G401 (cell line): ENCODE results near the gene CENPF. TPM values are rescaled to one million over a fixed set of nuclear protein-coding genes. Genes with fewer than 3 reads are reported as not detected.
A peak's percentile ranks its signal among the peaks of the same experiment; 100 is the strongest.
"Not testable (repeated sequence)": the region's sequence is repeated elsewhere in the genome, so short reads cannot be mapped to it uniquely, and the experiment has no call there.

Experiments
- DNase-seq: peaks from one replicate; pipeline ENCODE4 v3.0.0-alpha.2; 2015; ENCODE audit warnings: low spot score
- in situ Hi-C: cut with HindIII; loops from 2 replicates; pipeline ENCODE4 v1.10.0; 2016; ENCODE audit warnings: low sequenced_read_pairs, mixed read lengths
- total RNA-seq: library from RNA; depleted of rRNA; stranded (reverse); fragments of >200 nt; shearing (Covaris generic); gene quantifications from 2 replicates; pipeline ENCODE4 v1.2.3, GENCODE V29; 2014

Gene CENPF
- total RNA-seq, 1 experiment from 2014 or later, result 160 TPM

DNA sequence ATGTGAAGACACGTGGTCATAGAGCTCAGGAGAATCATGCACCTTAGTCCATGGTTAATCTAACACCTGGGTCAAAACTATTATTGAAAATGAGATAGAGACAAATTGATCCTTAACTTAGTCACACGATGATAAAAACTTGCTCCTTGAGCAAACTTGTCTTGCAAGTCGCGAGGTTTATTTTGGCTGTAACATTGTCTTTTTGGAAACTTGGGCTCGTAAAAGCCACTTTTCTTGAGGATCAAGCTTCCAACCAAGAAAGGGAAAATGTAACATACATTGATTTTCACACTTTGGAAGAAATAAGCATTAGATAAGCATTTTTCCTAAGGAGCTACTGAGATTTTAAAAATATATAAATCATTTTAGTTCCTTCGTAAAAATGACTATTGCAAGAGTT is 19.9 kb upstream of the CENPF start:
- no peak for DNase-seq
- in situ Hi-C loops, result loop anchor here (5.0 to 25.0 kb wide), 2 partner anchors 146 to 246 kb away; no protein-coding TSS in a partner anchor

DNA sequence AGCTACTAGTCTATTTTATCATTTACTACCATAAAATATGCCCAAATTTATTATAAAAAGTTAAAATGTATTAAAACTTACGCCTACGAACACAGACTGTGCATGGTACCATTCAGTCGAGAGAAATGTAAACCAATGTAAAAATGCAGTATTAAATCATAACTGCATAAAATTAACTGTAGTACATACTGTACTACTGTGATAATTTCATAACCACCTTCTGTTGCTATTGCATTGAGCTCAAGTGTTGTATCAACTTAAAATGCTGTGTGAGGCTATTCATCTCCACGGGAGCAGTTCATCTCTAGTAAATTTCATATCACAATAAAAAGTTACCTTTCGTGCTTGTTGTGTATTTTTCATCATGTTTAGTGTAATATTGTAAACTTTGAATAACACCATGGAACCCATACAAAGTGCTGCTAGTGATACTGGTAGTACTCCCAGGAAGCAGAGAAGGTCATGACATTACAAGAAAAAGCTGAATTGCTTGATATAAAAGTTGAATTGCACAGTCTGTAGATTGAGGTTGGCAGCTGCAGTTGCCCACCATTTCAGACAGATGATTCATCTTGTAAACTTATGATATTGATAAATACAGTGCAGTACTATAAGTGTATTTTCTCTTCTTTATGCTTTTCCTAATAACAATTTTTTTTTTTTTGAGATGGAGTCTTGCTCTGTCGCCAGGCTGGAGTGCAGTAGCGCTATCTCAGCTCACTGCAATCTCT is 19.0 kb upstream of the CENPF start:
- DNase-seq, result no peak
- in situ Hi-C loops, result loop anchor here (5.0 to 25.0 kb wide), 2 partner anchors 147 to 247 kb away; no protein-coding TSS in a partner anchor

DNA sequence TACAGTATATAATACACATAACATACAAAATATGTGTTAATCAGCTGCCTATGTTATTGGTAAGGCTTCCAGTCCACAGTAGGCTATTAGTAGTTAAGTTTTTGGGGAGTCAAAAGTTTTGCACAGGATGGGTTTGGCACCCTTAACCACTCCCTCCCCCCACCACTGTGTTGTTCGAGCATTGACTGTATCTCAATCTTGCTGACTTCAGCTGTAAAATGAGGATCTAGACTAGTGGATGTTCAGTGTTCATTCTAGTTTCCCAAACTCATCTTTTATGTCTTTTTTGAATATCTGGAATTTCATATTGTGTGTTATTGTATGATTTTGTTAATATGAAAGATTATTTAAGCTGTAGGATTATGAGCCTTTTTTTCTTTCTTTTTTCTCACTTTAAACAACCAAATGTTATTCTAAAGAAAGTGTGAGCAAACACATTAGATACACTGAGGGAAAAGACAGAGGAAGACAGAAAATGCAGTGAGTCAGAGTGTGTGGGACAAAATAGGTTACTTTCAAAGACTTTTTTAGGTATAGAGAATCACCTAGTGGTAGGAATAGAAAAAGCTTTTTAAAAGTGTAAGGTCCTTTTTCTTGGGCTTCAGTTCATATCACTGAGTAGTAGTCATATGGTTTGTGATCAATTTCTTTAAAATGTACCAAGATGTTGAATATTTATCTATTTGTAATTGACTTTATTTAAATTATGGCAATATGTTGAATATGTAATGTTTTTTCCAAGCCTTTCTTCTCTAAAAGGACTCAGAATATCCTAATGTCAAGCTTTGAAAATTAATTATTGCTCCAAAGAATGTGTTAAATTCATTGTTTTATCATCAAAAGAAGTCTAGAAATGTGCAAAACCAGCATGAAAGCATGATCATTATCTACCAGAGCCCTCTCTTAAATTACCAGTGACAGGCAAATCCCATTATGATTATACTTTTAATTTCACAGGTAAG is 17.9 kb upstream of the CENPF start:
- peak; percentile 29 for DNase-seq
- in situ Hi-C loops, result loop anchor here (5.0 to 25.0 kb wide), 2 partner anchors 148 to 248 kb away; no protein-coding TSS in a partner anchor

DNA sequence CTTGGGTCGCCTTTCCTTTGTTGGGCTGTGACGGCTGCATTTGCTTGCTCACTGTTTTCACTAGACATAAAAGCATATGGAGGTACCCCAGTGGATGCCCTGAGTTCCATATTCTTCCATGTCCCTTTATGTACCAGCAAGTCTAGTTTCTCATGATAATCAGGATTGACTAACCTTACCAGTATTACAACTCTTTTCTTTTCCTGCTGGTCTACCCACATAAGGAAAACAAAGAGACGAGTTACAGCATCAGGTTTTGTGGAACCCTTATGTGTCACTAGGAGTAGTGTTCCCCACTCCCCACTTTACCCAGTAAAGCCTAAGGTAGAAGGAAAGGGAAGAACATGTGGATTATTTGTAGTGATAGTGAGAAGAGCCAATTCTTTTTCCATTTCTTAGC is 16.4 kb upstream of the CENPF start:
- in situ Hi-C loops, result loop anchor here (25.0 kb wide), 1 partner anchor 249 kb away; no protein-coding TSS in a partner anchor
- no peak for DNase-seq

DNA sequence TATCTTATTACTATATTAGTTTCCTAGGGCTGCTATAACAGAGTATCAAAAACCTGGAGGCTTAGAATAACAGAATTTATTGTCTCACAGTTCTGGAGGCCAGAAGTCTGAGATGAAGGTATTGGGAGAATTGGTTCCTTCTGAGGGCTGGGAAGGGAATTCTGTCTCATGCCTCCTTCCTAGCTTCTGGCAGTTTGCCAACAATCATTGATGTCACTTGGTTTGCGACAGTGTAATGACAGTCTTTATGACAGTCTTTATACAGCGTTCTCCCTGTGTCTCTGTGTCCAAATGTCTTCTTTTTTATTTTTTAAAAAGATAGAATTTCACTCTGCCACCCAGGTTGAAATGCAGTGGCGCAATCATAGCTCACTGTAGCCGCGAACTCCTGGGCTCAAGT is 15.8 kb upstream of the CENPF start:
- in situ Hi-C loops, result loop anchor here (25.0 kb wide), 1 partner anchor 250 kb away; no protein-coding TSS in a partner anchor
- DNase-seq, result no peak

DNA sequence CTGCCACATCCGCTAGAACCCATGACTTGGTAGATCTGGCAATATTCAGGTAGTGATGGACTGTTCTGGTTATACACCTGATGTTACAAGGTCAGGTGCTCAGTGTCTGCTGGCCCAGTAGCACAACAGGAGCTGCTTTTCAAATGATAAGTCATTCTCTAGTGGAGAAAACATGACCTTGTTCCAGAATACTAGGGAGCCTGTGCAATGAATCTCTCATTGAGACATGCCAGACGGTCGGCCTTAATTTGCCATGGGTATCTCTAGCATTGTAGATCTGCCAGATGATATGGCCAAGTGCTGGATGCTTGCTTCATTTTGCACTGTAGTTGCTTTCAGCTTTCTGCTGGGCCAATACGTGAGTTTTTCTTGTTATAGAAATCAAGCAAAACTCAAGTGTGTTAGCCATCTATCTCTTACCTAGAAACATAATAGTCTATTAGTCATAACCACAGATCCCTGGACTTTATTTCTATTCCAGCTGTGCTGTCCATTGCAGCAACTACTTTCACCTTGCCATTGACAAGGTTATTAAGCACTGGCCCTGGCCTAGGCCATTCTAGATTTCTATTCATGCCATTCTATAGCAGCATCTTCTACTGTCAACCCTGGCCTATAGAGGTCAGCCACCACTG is 13.9 kb upstream of the CENPF start:
- DNase-seq, result no peak
- in situ Hi-C loops, result loop anchor here (25.0 kb wide), 1 partner anchor 252 kb away; no protein-coding TSS in a partner anchor

DNA sequence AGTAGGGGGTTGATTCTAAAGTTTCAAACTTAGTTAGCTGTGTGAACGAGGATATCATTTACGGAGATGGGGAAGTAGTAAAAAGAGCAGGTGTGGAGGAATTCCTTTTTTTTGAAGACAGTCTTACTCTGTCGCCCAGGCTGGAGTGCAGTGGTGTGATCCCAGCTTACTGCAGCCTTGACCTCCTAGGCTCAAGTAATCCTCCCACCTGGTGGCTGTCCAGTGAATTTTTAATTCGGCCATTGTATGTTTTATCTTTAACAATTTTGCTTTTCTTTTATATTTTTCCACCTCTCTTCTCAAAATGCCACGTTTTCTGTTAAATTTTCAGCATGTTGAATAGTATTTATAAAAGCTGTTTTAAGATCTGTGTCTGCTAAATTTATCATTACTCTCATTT is 12.3 kb upstream of the CENPF start:
- in situ Hi-C loops, result loop anchor here (25.0 kb wide), 1 partner anchor 253 kb away; no protein-coding TSS in a partner anchor
- no peak for DNase-seq

DNA sequence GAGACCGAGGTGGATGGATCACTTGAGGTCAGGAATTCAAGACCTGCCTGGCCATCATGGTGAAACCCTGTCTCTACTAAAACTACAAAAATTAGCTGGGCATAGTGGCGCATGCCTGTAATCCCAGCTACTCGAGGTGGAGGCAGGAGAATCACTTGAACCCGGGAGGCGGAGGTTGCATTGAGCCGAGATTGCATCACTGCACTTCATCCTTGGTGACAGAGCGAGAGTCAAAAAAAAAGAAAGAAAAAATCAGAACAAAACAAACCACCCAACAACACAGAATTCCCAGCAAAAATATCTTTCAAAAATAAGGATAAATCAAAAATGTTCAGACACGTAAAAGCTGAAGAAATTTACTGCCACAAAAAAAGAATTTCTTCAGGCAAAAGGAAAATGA is 11.1 kb upstream of the CENPF start:
- not testable (repeated sequence) for DNase-seq
- in situ Hi-C loops, result loop anchor here (25.0 kb wide), 1 partner anchor 255 kb away; no protein-coding TSS in a partner anchor

DNA sequence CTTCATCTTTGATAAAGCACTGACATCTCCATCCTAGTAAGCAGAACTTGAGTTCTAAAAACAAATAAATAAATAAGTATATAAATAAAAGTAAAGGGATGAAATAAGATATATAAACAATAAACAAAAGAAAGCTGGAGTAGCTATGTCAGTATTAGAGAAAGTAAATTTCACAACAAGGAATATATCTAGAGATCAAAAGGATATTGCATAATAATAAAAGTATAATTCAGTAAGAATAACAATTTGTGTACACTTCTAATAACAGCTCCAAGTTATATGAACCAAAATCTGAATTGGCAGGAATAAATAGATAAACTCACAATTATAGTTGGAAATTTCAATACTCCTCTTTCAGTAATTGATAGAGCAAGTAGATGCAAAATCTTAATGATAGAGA is 9.8 kb upstream of the CENPF start:
- in situ Hi-C loops, result loop anchor here (25.0 kb wide), 1 partner anchor 256 kb away; no protein-coding TSS in a partner anchor
- DNase-seq, result no peak

DNA sequence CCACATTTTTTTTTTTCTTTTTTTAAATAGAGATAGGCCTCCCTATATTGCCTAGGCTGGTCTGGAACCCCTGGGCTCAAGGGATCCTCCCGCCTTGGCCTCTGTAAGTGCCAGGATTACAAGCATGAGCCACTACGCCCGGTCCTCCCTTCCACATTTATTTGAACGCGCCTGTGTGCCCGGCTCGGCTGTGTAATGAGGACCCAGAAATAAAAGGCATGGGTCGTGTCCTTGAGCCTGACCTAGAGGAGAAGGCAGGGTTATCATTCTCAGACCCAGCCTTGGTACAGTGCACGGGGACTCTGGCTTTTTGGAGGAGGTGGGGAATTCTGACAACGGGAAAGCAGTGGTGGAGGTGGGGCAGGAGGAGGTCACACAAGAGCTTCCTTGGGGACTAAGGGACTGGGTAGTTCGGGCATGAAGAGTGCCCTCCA is 841 bp downstream of the CENPF start:
- in situ Hi-C loops, result no loop called here
- DNase-seq, result no peak

DNA sequence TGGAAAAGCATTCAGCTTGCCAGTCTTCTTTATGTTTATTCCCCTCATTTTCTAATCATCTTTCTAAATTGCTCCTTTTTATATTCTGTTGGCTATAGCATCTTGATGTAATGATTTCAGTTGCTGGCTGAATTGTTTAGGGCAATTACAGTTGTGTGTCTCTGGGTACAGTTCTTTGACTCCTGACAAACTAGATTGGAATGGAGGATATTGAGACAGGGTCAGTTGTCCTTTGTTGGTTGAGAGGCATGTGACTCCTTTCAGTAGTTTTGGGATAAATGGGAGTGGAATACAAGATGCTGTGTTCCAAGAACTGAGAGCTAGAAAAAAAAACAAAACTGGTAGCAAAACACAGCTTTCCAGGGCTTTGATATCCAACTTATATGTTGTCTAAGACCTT is 1.5 kb downstream of the CENPF start:
- DNase-seq, result no peak
- in situ Hi-C loops, result no loop called here

DNA sequence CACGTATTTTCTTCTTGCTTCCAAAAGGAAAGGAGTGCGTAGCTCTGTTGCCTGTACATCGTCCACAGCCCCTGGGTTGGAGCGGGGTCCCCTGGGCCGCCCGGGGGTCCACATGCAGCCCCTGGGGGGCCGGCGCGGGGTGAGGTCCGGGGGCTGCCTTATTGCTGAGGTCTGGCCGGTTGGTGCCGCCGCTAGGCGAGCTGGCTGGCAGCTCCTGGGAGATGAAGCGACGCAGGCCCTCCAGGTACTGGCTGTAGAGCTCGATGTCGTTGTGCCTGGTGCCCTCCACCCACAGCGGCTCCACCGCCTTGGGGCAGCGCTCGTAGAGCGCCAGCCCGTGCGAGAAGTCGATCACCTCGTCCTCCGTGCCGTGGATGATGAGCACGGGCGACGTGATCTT is 2.5 kb downstream of the CENPF start:
- in situ Hi-C loops, DNase-seq: not testable (repeated sequence)

DNA sequence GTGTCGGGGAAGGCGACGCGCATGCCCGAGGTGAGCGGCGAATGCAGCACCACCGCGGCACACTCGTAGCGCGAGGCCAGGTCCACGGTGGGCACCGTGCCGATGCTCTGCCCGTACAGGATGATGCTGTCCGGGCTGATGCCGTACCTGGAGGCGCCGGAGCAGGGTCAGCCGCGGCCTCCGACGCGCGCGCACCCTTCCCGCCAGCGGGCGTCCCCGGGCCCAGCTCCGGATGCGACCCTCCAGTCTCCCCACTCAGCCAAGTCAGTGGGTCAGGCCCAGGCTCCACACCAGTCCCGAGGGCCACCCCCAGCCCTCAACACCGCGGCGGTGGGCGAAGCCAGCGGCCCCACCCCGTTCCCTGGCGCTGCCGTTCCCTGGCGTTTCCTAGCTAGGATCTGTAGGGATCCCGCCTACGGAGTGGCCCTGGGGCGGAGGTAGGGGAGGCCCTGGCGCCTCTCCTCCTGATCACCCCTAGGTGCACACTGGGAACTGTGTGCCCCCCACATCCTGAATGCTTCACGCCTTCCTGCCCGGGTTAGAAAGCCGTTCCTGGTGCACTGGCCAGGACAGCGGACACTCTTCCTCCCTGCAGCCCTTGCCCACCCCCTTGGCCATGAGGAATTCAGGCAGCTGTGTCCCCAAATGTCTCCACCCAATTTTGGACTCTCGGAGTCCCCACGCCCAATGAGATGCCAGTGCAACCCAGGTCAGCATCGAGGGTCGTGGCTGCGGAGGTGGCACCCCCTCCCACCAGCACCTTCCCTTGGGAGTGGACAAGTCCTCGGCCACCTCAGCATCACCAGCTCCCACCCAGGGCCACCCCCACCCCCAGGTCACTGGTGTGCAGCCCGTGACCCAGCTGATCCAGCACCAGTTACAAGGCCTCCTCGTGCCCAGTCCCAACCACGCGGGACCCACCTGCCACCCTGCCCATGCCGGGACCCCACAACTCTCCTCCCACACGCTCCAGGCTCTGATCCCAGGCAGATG is 3.2 kb downstream of the CENPF start:
- in situ Hi-C loops, DNase-seq: not testable (repeated sequence)

DNA sequence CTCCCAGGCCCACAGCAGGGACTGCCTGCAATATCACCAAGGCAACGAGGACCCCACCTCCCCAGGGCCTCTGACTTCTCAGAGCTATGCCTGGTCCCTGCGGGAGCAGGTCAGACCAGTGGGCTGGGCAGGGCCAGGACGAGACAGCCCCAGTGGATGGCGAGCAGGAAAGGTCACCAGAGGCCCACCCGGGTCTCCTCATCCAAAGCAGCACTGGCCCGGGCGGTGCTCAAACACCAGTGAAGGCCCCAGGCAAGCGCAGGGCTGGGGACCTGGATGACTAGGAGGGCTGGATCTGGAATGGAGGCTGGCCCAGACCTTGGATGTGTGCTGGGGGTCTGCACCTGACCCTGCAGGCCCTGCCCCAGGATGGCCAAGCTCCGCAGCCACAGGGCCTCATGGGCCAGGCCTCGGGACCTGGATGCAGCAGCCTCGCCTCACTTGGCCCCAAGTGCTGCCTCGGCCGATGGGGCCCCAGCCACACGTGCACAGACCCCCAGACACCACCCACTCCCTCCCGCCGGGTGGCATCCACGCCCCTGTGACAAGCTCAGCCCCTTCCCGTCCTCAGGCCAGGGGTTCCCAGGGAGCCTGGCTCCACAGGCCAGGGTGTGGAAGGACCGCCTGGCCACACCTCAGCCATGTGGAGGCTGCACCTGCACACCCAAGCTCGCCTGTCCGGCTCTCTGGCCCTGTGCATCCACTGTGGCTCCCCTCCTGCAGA is 4.7 kb downstream of the CENPF start:
- in situ Hi-C loops, DNase-seq: not testable (repeated sequence)

DNA sequence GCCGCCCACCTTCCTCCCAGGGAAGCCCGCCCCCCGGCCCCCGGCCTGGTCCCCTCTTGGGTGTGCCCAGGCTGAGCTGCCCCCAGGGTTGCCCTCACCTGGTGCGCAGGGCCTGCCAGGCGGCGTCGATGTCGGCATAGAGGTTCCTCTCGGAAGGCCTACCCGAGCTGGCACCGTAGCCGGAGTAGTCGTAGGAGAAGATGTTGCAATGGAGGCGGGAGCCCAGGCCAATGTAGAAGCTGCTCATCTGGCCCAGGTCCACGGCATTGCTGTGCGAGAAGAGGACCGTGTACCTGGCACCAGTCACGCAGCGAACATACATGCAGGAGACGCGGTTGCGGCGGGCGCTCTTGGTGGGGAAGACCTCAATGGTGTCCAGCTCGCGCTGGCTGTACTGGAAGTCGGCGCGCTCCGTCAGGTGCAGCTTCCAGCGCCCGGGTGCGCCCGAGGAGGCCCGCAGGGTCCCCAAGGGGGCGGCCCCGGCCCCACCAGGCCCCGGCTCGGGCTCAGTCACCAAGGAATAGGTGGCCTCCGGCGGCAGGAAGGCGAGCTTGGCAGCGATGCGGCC is 5.3 kb downstream of the CENPF start:
- DNase-seq, in situ Hi-C loops: not testable (repeated sequence)

DNA sequence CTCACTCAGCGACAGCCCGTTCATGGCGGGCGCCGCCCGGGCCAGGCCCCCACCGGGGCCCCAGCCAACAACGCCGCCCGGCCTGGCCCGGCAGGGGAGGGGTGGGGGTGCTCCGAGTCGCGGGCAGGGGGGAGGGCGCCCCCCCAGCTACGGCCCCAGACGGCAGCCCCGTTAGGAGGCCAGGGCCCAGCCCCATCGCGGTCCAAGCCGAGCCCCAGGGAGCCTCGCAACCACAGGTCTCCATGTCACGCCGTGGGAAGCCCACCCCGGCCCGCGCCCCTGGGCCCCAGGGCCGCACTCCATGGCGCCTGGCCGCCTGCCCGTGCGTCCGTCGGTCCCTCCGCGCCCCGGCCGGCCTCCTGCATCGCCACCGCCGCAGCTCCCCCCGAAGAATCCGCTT is 5.8 kb downstream of the CENPF start:
- in situ Hi-C loops, DNase-seq: not testable (repeated sequence)

DNA sequence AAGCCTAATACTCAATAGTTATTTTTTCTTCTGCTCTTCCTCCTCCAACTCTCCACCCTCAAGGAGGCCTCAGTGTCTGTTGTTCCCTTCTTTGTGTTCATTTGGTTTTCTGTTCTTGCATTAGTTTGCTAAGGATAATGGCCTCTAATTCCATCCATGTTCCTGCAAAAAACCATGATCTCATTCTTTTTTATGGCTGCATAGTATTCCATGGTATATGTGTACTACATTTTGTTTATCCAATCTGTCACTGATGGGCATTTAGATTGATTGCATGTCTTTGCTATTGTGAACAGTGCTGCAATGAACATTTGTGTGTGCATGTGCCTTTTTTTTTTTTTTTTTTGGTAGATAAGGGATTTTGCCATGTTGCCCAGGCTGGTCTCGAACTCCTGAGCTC is 6.7 kb downstream of the CENPF start:
- no peak for DNase-seq
- in situ Hi-C loops, result no loop called here
